Ovary (tissue), 9 donors: ENCODE data around the gene C1orf21. TPM values are rescaled to one million over a fixed set of nuclear protein-coding genes. Genes with fewer than 3 reads are reported as not detected.
A peak's percentile ranks its signal among the peaks of the same experiment; 100 is the strongest.

ENCODE experiments used
- DNase-seq, 5 donors: peaks; one replicate each; pipeline ENCODE4 v3.0.0-alpha.2; 2019 to 2020
- H3K27ac ChIP-seq, 2 donors: fragments of 200-600 bp; one replicate each; pipeline versions ENCODE4 v1.5.1 to v1.8.0; 2019 to 2022
- H3K27me3 ChIP-seq: fragments of 200-600 bp; one replicate; pipeline ENCODE4 v1.8.0; 2022
- H3K36me3 ChIP-seq: fragments of 200-600 bp; sonication (generic); one replicate; pipeline ENCODE4 v1.5.1; 2019
- H3K4me1 ChIP-seq: one replicate; pipeline ENCODE4 v1.8.1; 2013; ENCODE audit warnings: mild to moderate bottlenecking, moderate library complexity; ENCODE audit not compliant: insufficient read depth
- H3K4me3 ChIP-seq: fragments of 200-600 bp; sonication (generic); one replicate; pipeline ENCODE4 v1.5.1; 2017
- H3K9me3 ChIP-seq, 2 donors: fragments of 200-600 bp in 1 of 2; sonication (generic) in 1 of 2; one replicate each; pipeline versions ENCODE4 v1.5.1 to v1.8.1; 2013 to 2019; ENCODE audit warnings: mild to moderate bottlenecking in 1 of 2, moderate library complexity in 1 of 2
- EP300 ChIP-seq: sonication (generic); formaldehyde crosslinking; IDR thresholded peaks from one replicate; pipeline ENCODE4 v1.6.1; 2017; ENCODE audit warnings: antibody characterized with exemption
- POLR2A ChIP-seq: fragments of 450-650 bp; IDR thresholded peaks from one replicate; pipeline ENCODE4 v1.6.1; 2017; ENCODE audit warnings: antibody characterized with exemption, mild to moderate bottlenecking, moderate library complexity
- WGBS, 3 donors: extraction: QIAGEN DNeasy Blood & Tissue Kit in 1 of 3; methylation state at CpG; one replicate each; pipeline versions ENCODE4 v1.1.5 to v1.1.7; 2013 to 2017; 5-methylcytosine and 5-hydroxymethylcytosine counted together
- intact Hi-C, 4 donors: fragments of 100-400 bp; cut with DNase I; formaldehyde crosslinking; loops; one replicate each; pipeline versions ENCODE4 v1.11.0 to v1.15.1; 2022 to 2023
- polyA plus RNA-seq, 2 donors: library from polyadenylated mRNA; stranded (reverse); fragments of 200-250 nt in 1 of 2; fragments of 350-450 nt in 1 of 2; fragmentation: Illumina TruSeq in 1 of 2; extraction: RNeasy Lipid Tissue Mini Kit (QIAGEN cat#74804) in 1 of 2; gene quantifications; one replicate each; pipeline ENCODE4 v1.2.3, GENCODE V29; 2013 to 2014
- total RNA-seq, 7 donors: library from RNA; depleted of rRNA in 2 of 7; stranded (reverse); fragments of >200 nt in 2 of 7; fragmentation: NEBNext Ultra II Directional in 3 of 7; extraction: Animal tissue kit (Norgen Biotek cat#: 25700) in 3 of 7; gene quantifications; one replicate each; pipeline versions ENCODE4 v1.1.0 to v1.2.4, GENCODE V29; 2016 to 2023
- TF ChIP-seq, protein P1 (sequence below), 3 donors: fragments of 450-650 bp in 2 of 3; fragments of 200-600 bp in 1 of 3; IDR thresholded peaks; one replicate each; pipeline versions ENCODE4 v1.5.1 to v1.8.0; 2016 to 2022; ENCODE audit warnings: antibody characterized with exemption in 3 of 3, mild to moderate bottlenecking in 1 of 3
- donor health status: DM: no; HTN: no; CAD: no; lungs with moderate emphysema.
- donor health status: DM: no; HTN: no; CAD: no.
- donor health status: Bipolar disorder and iron deficiency.
- donor health status: DM: yes; HTN: yes; CAD: no.
- donor health status: DM: no; HTN: no; CAD: no.
- donor health status: DM: yes; HTN: yes; CAD: no.

C1orf21 gene
- total and polyA plus RNA-seq, 9 donors: 22.9 to 108 (median 59.4) TPM

DNA sequence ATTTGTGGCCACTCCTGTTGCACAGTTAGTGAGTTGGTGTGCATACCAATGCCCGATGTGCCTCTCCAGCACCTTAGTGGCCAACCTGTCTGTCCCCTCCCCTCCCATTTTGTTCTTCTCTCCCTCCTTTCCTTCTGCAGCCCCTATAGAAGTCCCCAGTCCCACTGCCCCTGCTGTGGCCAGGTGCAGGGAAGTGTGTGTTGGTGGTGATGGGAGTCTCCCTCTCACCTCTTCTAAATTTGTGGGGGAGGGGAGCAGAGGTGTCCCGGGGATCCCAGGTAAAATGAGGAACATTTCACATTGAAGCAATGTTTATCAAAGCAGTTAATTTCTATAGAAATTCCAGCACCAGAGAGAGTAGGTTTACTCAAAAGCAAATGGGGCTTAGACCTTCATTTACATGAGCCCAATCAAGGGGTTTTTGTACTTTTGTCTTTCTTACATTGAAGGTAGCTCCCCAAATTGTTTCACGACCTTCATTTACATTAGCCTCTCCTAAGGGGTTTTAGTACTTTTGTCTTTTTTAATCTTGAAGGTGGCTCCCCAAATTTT is 3.0 kb upstream of the C1orf21 start:
- TF ChIP-seq, protein P1, sequence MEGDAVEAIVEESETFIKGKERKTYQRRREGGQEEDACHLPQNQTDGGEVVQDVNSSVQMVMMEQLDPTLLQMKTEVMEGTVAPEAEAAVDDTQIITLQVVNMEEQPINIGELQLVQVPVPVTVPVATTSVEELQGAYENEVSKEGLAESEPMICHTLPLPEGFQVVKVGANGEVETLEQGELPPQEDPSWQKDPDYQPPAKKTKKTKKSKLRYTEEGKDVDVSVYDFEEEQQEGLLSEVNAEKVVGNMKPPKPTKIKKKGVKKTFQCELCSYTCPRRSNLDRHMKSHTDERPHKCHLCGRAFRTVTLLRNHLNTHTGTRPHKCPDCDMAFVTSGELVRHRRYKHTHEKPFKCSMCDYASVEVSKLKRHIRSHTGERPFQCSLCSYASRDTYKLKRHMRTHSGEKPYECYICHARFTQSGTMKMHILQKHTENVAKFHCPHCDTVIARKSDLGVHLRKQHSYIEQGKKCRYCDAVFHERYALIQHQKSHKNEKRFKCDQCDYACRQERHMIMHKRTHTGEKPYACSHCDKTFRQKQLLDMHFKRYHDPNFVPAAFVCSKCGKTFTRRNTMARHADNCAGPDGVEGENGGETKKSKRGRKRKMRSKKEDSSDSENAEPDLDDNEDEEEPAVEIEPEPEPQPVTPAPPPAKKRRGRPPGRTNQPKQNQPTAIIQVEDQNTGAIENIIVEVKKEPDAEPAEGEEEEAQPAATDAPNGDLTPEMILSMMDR (IDR thresholded peaks at IDR 0.05): no peak
- TF ChIP-seq EP300 (no peak), POLR2A (no peak)
- no peaks in the 10 kb centered on the region for H3K27me3 ChIP-seq
- H3K27ac ChIP-seq: no peak overlapping the region
- H3K4me1 ChIP-seq: peaks cover 3% of the 10 kb centered on the region
- H3K9me3 ChIP-seq: no peaks in the 10 kb centered on the region
- WGBS, 3 donors: 68 to 73% (median 73%) methylated on average over 3 of the region's 3 CpGs
- no peaks in the 10 kb centered on the region for H3K36me3 ChIP-seq
- intact Hi-C loops: loop anchor here in 2 of 4 donors (10.0 kb wide), 2 partner anchors 181 to 281 kb away; no protein-coding TSS in a partner anchor
- DNase-seq: no peak
- no peak overlapping the region for H3K4me3 ChIP-seq

DNA sequence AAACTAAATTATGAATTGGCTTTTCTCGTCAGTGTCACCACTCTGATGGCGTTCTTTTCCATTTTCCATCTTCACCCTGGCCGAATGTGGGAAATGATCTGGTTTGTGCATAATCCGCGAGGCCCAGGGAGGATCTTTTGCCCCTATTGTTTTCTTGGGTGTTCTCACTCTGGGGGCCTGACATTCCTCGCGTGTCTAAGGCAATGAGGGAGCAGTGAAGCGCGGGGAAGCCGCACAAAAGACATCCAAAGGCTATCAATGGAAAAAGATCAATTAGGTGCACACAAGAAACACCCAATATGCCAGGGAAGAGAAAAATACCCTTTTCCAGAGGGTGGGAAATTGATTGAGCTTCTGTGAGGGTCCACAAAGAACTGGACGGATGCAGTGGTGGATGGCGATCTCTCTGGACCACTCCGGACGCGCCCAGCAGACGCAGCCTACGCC is 941 bp upstream of the C1orf21 start:
- no peaks in the 10 kb centered on the region for H3K36me3 ChIP-seq
- TF ChIP-seq, protein P1 (IDR thresholded peaks at IDR 0.05): no peak
- TF ChIP-seq EP300: no peak
- 37 to 41% (median 40%) methylated on average over 17 of the region's 17 CpGs for WGBS, 3 donors
- H3K27ac ChIP-seq: peak overlapping the region; percentile 69 to 84
- H3K4me1 ChIP-seq: peaks cover 3% of the 10 kb centered on the region
- no peaks in the 10 kb centered on the region for H3K9me3 ChIP-seq
- H3K4me3 ChIP-seq: peak overlapping the region; percentile 94
- H3K27me3 ChIP-seq: no peaks in the 10 kb centered on the region
- peak in 1 of 5 donors; percentile 25 for DNase-seq
- intact Hi-C loops: loop anchor here in 3 of 4 donors (5.0 to 10.0 kb wide), 5 partner anchors 171 to 279 kb away; no protein-coding TSS in a partner anchor

DNA sequence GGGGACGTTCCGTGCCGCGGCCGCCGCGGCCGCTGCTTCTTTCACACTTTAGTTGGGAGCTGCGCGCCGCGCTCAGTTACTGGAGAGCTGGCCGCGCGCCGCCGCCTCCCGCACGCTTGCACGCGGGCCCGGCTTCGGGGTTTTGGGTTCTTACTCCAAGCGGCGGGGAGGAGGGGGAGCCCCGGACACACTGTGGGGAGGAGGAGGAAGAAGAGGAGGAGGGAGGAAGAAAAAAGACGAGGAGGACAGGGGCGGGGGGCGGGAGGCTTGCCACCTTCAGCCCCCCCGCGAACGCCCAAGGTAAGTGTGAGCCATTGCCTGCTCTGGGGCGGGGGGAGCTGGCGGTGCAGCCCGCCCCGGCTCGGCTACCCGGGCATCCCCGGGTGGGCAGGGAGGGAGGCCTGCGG is 243 bp downstream of the C1orf21 start:
- no peak for DNase-seq
- no peak for TF ChIP-seq POLR2A
- intact Hi-C loops: loop anchor here in 3 of 4 donors (5.0 to 10.0 kb wide), 5 partner anchors 170 to 278 kb away; no protein-coding TSS in a partner anchor
- Histone ChIP-seq H3K4me3 (peak overlapping the region; percentile 94), H3K36me3 (no peaks in the 10 kb centered on the region), H3K27me3 (no peaks in the 10 kb centered on the region), H3K9me3 (no peaks in the 10 kb centered on the region), H3K27ac (peak overlapping the region; percentile 69 to 84), H3K4me1 (peaks cover 3% of the 10 kb centered on the region)
- WGBS, 3 donors: 0 to 1% (median 0%) methylated on average over 25 to 40 of the region's 40 CpGs

DNA sequence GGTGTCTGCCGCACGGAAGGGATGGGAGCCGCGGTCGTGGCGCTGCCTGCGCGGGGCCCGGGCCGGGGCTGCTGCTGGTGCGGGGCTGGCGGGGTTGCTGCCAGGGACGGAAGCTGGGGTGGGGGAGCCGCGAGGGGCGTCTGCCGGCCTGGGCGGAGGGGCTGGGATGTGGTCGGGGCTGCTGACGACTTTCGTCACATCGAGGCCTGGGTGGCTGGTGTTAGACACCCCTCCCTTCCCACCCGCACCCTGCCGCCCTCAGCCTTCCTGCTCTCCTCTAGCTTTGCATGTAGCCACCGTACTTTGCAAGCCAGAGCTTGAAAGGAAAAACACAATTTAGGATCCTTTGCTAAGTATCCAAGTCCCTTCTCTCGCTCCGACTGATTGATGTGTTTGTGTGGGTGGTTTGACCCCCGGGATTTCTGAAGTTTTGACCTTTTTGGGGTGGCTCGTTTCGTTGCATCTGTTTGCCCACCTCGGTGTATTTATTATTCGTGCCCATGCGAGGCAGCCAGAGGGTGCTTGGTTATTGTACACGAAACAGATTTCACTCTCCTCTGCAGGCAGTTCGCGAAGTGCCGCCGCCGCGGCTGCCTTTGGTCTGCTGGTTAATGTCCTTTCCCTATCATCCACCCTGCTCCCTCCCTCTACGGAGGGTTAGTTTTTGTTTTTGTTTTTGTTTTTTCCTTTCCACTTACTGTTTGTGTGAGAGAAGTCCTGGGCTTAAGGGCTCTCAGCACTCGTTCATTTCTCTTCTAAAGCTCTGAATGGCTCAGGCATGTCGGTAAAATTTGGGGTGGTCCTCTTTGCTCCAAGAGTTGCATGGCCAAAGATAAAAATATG is 868 bp downstream of the C1orf21 start:
- DNase-seq: peak; percentile 42 to 68 (median 62)
- Histone ChIP-seq H3K36me3 (no peaks in the 10 kb centered on the region), H3K27me3 (no peaks in the 10 kb centered on the region), H3K9me3 (no peaks in the 10 kb centered on the region), H3K4me3 (peak overlapping the region; percentile 94), H3K27ac (peak overlapping the region; percentile 69 to 84), H3K4me1 (peaks cover 3% of the 10 kb centered on the region)
- TF ChIP-seq EP300: no peak
- TF ChIP-seq POLR2A: peak; percentile 17
- TF ChIP-seq, protein P1 (IDR thresholded peaks at IDR 0.05): peak in 1 of 3 donors; percentile 11
- intact Hi-C loops: loop anchor here in 3 of 4 donors (5.0 to 10.0 kb wide), 5 partner anchors 170 to 277 kb away; no protein-coding TSS in a partner anchor
- WGBS, 3 donors: 0 to 1% (median 0%) methylated on average over 22 to 43 of the region's 43 CpGs
